Lung (tissue), 12 donors: ENCODE data around the gene TNFRSF19. TPM values are rescaled to one million over a fixed set of nuclear protein-coding genes. Genes with fewer than 3 reads are reported as not detected.

Source experiments
- ATAC-seq: fragments of 200-7000 bp; cut with Tn5 transposase; one replicate; pipeline ENCODE4 v1.9.1; 2020; ENCODE audit warnings: moderate number of reproducible peaks; ENCODE audit not compliant: insufficient read depth, low FRiP score
- DNase-seq, 3 donors: peaks; one replicate each; pipeline ENCODE4 v3.0.0-alpha.2; 2013 to 2017
- H3K27ac ChIP-seq, 2 donors: one replicate each; pipeline ENCODE4 v1.5.1; 2013; ENCODE audit warnings: mild to moderate bottlenecking in 2 of 2, moderate library complexity in 2 of 2, control low read depth in 1 of 2, inconsistent platforms in 1 of 2, low read depth in 1 of 2, low read length in 1 of 2
- H3K27me3 ChIP-seq, 3 donors: one replicate each; pipeline ENCODE4 v1.5.1; 2013; ENCODE audit warnings: low read length in 2 of 3; ENCODE audit not compliant: control insufficient read depth in 3 of 3, insufficient read depth in 3 of 3
- H3K36me3 ChIP-seq, 4 donors: one replicate each; pipeline ENCODE4 v1.5.1; 2013; ENCODE audit warnings: low read length in 4 of 4, mild to moderate bottlenecking in 1 of 4, moderate library complexity in 1 of 4; ENCODE audit not compliant: control insufficient read depth in 4 of 4, insufficient read depth in 4 of 4
- H3K4me1 ChIP-seq, 5 donors: one replicate each; pipeline ENCODE4 v1.5.1; 2013; ENCODE audit warnings: low read length in 5 of 5, mild to moderate bottlenecking in 2 of 5, moderate library complexity in 1 of 5; ENCODE audit not compliant: control insufficient read depth in 5 of 5, insufficient read depth in 5 of 5
- H3K4me3 ChIP-seq: one replicate; pipeline ENCODE4 v1.5.1; 2013; ENCODE audit warnings: mild to moderate bottlenecking, control low read depth, moderate library complexity
- H3K9ac ChIP-seq, 2 donors: one replicate each; pipeline ENCODE4 v1.5.1; 2013; ENCODE audit warnings: low read length in 2 of 2, control low read depth in 1 of 2; ENCODE audit not compliant: insufficient read depth in 1 of 2
- H3K9me3 ChIP-seq, 4 donors: one replicate each; pipeline ENCODE4 v1.5.1; 2013; ENCODE audit warnings: low read length in 3 of 4, mild to moderate bottlenecking in 1 of 4, moderate library complexity in 1 of 4; ENCODE audit not compliant: control insufficient read depth in 4 of 4, insufficient read depth in 3 of 4
- CTCF ChIP-seq: IDR thresholded peaks from 2 replicates; pipeline ENCODE4 v1.5.1; 2012; ENCODE audit warnings: mild to moderate bottlenecking; ENCODE audit errors: control extremely low read depth, extremely low read depth
- WGBS, 2 donors: extraction: QIAGEN DNeasy Blood & Tissue Kit; methylation state at CpG; one replicate each; pipeline ENCODE4 v1.1.7; 2013; 5-methylcytosine and 5-hydroxymethylcytosine counted together
- polyA plus RNA-seq, 2 donors: library from polyadenylated mRNA; stranded (reverse); fragments of 200-250 nt; gene quantifications; one replicate each; pipeline ENCODE4 v1.2.1, GENCODE V29; 2013
- total RNA-seq, 2 donors: library from RNA; depleted of rRNA in 1 of 2; stranded (reverse); fragments of >200 nt in 1 of 2; gene quantifications; one replicate each; pipeline ENCODE4 v1.2.1, GENCODE V29; 2014 to 2021
- donor health status: control.
- donor health status: control.
- donor health status: Bipolar disorder and iron deficiency.
- donor health status: healthy.
- donor health status: DM: yes; HTN: yes; CAD: no.

TNFRSF19 gene
- total and polyA plus RNA-seq, 4 donors: 9.5 to 68.0 (median 34.7) TPM

GRCh38 chr13:23618341-23618740, 48.1 kb downstream of the TNFRSF19 start:
- Histone ChIP-seq H3K36me3 (peaks cover 2 to 54% (median 20%) of the 10 kb centered on the region in 4 donors), H3K27me3 (no peaks in the 10 kb centered on the region), H3K4me3 (no peak overlapping the region), H3K27ac (peak overlapping the region in 1 of 2 donors; percentile 82), H3K4me1 (peaks cover 0 to 11% (median 0%) of the 10 kb centered on the region in 5 donors), H3K9me3 (no peaks in the 10 kb centered on the region), H3K9ac (no peak overlapping the region)
- ATAC-seq (no peak), DNase-seq (peak in 1 of 3 donors; percentile 42)
- TF ChIP-seq CTCF: no peak
- WGBS, 2 donors: 82 to 87% methylated on average over 8 of the region's 8 CpGs

- no peak for TF ChIP-seq CTCF
- Histone ChIP-seq H3K4me3 (no peak overlapping the region), H3K27ac (peak overlapping the region in 1 of 2 donors; percentile 82), H3K9me3 (no peaks in the 10 kb centered on the region), H3K4me1 (peaks cover 0 to 11% (median 0%) of the 10 kb centered on the region in 5 donors), H3K27me3 (no peaks in the 10 kb centered on the region), H3K36me3 (peaks cover 2 to 48% (median 20%) of the 10 kb centered on the region in 4 donors), H3K9ac (no peak overlapping the region)
- 90 to 94% methylated on average over 5 of the region's 5 CpGs for WGBS, 2 donors
- ATAC-seq (no peak), DNase-seq (no peak)
Measured at GRCh38 chr13:23619068-23619855, 49.0 kb downstream of the TNFRSF19 start.

DNA sequence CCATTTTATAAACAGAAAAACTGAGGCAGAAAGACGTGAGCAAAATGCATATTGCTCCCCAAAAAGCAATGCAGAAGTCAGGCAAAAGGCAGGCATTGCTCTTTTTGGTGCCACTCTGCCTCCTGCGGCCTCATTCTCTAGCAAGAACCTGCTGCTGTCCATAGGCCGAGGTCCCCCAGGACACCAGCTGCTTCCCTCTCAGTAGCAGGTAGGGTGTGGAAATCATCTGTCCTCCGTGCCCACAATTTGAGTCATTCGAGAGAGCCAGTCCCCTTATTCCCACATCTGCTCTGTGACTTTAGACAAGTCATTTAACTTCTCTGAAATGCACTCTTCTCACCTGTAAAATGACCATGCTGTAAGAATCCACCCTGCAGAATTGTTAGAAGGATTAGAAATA, 50.0 kb downstream of the TNFRSF19 start:
- Histone ChIP-seq H3K36me3 (peaks cover 2 to 46% (median 20%) of the 10 kb centered on the region in 4 donors), H3K4me1 (peaks cover 0 to 11% (median 0%) of the 10 kb centered on the region in 5 donors), H3K9ac (no peak overlapping the region), H3K27ac (peak overlapping the region in 1 of 2 donors; percentile 38), H3K4me3 (no peak overlapping the region), H3K27me3 (no peaks in the 10 kb centered on the region), H3K9me3 (no peaks in the 10 kb centered on the region)
- 87 to 90% methylated on average over 5 of the region's 5 CpGs for WGBS, 2 donors
- TF ChIP-seq CTCF: no peak
- ATAC-seq (no peak), DNase-seq (no peak)
